Hippocampal formation (tissue), 2 donors: ENCODE measurements around the gene PPP1R8.
A peak's percentile ranks its signal among the peaks of the same experiment; 100 is the strongest.
"Not testable (repeated sequence)": the region's sequence is repeated elsewhere in the genome, so short reads cannot be mapped to it uniquely, and the experiment has no call there.

ENCODE experiments used
- DNase-seq, 2 donors: peaks; one replicate each; lab custom pipeline; 2025; lab: John Stamatoyannopoulos, UW

The PPP1R8 gene

DNA sequence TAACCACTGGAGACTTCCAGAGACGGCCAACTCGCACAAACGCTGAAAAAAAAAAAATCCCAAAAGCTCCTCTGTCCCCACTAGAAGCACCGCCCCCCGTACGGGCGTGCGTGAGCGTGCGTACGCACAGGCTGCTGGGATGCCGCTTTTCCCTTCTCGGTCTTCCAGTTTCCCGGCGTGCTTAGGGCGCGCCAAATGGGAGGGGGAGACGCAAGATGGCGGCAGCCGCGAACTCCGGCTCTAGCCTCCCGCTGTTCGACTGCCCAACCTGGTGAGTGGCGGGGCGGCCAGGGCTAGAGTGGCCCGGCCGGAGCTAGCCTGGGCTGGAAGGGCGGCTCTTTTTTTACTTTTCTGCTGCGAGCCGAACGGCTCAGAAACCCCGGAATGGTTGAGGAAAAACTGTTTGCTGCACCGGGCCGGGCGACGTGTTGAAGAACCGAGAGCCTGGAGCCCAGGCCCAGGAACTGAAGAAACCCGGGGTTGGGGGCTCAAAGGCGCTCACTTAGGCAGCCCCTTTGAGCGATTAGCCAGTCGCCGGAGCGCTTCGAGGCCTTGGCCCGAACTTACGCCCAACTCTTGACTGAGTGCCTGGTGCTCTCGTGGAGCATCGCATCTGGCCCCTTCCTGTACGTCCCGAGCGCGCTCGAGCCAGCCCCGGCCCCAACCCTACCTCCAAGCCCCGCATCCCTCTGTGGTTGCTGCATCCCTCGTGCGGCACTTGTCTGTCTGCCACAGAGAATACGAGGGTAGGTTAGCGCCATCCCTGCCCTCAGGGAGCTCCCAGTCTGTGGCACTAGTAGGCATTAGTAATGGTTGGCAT, at the start of gene PPP1R8:
Gene PPP1R8 (plus strand): TSS at position 162 of the 820 bp plus-strand sequence. CDS start 54 bp downstream, at position 216.
- peak; percentile 91 to 95 for DNase-seq

DNA sequence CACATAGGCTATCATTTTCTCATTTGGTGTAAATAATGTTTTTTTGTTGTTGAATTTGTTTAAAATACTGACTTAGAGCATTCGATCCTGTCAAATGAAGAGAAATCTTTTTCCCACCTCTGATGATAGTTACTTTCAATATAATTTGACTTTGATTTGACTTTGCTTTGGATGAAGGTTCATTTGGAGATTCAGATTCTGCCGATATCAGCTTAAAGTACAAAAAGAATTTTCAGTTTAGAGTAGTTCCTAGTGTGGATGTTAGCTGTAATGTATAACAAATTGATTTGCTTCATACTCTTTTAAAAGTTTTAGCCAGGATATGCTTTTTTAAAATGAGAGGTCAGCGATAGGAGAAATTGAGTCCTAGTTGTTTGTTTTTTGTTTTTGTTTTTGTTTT, 47.6 kb upstream of the PPP1R8 start:
- DNase-seq = no peak

DNA sequence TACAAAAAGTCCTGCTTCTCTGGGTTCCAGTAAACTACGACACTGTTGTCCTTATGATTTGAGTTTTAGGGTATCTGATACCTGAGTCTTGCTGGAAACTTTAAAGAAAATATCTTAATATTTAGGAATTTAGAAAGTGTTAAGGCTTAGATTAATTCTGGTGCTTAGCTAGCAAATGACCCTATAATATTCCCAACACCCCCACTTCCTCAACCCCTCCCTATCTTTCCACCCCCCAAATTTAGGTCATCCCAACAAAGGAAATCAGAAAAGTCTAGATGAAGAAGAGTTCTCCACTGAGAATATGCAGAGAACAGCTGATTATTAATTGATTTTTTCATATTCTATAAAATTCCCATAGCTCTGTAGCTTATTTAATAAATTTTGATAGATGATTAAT, 45.9 kb upstream of the PPP1R8 start:
- no peak for DNase-seq

DNA sequence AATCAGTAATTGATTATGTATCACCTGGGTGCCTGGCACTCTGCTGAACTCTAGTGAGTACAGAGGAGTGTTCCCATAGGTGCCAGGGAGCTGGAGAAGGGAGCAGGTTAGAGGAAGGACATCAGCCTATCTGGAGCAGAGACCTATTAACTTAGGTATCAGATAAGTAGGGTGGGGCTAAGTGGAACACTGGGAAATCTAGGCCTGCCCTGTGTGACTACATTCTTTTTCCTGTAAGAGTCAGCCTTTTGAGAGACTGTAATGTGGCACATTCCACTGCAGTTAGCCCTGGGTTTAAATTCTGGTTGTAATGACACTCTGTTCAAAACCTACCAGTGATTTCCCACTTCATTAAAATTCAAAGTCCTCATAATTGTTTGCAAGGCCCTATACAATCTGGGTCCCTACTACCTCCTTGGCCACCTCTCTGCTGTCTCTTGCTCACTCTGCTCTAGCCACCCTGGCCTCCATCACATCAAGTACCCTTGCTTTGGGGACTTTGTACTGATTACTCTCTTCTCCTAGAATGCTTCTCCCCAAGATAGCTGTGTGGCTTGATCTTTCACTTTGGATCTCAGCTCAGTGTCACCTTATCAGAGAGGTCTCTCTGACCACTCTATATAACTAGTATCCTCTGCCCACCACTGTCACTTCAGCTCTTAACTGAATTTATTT, 44.7 kb upstream of the PPP1R8 start:
- DNase-seq = no peak

DNA sequence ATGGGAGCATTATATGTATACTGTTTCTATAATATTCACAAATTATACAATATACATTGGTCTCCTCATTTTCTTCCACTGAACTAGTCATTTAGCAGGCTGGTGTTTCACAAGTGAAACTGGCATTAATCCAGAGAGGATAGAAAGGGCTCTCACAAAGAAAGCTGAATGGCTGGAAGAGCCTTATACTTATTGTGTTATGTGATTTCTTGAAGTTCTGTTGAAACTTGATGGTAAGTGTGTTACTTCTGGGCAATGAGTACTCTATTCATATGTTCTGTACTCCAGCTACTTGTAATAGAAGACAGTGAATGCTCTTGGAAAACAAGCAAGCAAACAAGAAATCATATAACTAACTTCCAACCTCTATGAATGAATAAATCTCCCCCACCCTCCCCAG, 42.7 kb upstream of the PPP1R8 start:
- no peak for DNase-seq

DNA sequence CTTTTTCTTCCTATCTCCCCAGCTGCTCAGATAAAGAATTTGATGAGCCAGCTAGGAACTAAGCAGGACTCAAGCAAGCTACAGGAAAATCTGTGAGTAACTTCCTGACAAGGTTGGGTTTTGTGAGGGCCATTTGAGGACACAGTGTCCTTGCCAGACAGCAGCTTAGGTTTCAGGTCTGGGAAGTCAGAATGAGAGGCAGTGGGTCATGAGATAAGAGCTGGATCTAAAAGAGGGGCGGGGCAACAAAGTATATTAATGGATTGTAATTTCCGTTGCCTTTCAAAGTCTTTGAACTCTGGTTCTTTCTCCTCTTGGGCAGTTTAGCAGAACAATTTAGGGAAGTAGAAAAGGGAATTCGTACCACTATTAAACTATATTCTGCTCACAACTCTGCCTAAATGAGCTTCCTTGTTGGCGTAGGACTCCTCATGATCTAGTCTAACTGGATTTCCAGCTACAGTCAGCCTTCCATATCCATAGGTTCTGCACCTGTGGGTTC, 41.0 kb upstream of the PPP1R8 start:
- DNase-seq = no peak

DNA sequence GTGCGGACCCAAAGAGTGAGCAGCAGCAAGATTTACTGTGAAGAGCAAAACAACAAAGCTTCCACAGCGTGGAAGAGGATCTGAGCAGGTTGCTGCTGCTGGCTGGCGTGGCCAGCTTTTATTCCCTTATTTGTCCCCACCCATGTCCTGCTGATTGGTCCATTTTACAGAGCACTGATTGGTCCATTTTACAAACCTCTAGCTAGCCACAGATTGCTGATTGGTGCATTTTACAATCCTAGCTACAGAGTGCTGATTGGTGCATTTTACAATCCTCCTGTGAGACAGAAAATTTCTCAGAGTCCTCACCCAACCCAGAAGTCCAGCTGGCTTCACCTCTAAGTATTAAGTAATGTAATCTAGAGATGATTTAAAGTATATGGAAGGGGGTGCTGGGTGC, 40.3 kb upstream of the PPP1R8 start:
- DNase-seq = not testable (repeated sequence)

DNA sequence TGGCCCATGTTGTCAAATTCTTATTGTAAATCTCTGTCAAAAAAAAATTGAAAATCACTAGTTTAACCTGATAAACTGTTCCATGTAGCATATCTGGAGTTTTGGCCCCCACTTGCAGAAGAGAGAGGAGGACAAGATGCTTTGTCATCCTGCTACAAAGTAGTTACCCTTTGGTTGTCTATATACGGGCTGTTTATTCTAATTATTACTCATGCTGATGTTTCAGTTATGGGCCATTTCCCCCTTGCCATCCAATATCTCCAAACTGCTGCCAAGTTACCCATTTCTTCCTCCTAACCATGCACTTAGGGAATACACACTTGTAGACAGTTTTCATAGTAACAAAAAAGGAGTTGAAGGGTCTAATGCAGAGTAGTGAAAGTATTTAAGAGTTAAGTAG, 35.0 kb upstream of the PPP1R8 start:
- DNase-seq = no peak

DNA sequence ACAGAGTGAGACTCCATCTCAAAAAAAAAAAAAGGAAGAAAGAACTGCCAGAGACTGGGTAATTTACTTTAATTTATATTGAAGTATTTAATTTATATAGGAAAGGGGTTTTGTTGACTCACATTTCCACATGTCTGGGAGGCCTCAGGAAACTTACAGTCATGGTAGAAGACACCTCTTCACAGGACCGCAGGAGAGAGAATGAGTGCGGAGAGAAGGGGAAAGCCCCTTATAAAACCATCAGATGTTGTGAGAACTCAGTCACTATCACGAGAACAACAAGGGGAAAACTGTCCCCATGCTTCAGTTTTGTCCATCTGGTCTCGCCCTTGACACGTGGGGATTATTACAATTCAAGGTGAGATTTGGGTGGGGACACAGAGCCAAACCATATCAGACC, 25.8 kb upstream of the PPP1R8 start:
- no peak for DNase-seq

DNA sequence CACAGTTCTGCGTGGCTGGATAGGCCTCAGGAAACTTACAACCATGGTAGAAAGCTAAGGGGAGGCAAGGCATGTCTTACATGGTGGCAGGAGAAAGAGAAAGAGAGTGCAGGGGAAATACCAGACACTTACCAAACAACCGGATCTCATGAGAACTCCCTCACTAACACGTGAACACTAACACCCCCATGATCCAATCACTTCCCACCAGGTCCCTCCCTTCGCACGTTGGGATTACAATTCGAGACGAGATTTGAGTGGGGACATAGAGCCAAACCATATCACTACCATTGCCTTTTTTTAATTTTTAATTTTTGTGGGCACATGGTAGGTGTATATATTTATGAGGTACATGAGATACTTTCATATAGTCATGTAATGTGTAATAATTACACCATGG, 23.8 kb upstream of the PPP1R8 start:
- no peak for DNase-seq

DNA sequence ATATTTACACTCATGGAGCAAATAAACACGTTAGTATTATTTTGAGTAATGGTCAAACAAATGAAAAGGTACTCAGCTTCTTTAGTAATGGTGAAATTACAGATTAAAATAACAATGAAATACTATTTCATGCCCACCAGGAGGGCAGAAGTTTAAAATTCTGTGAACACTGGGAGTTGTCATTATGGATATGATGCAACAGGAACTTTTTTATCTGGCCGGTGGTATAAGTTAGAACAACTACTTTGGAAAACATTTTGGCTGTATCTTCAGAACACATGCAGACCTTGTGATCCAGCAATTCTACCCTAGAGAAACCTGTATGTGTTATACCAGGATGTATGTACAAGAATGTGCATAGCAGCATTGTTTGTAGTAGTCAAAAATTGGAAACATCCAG, 23.2 kb upstream of the PPP1R8 start:
- no peak for DNase-seq

DNA sequence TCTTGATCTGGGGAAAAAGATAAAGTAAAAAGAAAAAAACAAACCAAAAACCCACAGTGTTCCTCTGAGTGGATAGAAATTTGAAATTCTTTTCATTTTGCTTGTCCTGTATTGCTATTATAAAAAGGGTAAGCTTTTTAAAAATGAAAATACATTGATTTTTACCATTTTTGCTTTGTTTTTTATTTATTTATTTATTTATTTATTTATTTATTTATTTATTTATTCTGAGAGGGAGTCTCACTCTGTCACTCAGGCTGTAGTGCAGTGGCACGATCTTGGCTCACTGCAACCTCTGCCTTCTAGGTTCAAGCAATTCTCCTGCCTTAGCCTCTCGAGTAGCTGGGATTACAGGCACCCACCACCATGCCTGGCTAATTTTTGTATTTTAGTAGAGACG, 22.5 kb upstream of the PPP1R8 start:
- DNase-seq = not testable (repeated sequence)

DNA sequence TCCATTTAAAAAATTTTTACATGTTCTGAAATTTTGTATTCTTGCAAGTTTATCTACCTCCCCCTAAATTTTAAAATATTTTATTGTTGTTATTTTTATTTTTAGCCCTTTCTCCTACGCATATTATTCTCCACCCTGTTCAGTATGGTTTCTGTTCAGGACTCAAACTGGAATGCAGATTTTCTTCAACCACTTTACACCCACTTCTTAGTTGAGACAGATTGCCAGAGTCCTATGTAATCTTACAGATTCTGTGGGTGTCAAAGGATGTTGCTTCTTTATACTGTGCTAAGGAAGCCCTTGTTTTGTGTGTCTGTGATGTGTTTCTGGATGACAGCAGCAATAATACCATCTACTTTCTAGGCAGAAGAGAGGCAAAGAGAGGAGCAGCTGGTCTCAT, 20.7 kb upstream of the PPP1R8 start:
- peak in 1 of 2 donors; percentile 5 for DNase-seq

DNA sequence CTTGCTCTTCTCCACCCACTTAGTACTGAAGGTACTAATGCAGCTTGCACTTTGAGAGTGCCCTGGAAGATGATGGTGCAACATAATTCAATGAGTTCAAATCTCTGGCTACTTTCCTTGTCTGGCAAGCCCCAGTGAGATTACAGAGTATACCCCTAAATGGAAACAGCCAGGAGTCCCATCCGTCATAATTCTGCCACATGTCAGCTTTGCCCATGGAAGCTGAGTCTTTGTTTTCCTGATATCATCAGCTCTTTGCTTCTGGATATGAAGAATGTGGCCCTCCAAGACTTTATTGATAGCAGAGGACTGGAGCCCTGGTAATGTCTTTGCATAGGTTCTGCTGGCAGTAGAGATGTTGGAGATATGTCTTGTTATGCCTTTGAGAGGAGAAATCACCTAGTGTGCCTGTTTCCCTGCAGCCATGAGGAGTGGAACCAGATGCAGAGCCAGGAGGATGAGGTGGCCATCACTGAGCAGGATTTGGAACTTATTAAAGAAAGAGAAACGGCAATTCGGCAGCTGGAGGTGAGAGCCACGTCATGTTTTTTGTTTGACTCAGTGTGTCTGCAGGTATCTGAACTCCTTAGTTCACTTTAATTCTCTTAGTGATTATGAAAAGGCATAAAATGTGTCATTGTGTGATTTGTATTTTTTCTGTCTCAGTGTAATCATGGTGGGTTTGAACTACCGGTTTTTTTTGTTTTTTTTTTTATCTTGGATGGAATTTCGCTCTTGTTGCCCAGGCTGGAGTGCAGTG, 18.7 kb upstream of the PPP1R8 start:
- DNase-seq = no peak

DNA sequence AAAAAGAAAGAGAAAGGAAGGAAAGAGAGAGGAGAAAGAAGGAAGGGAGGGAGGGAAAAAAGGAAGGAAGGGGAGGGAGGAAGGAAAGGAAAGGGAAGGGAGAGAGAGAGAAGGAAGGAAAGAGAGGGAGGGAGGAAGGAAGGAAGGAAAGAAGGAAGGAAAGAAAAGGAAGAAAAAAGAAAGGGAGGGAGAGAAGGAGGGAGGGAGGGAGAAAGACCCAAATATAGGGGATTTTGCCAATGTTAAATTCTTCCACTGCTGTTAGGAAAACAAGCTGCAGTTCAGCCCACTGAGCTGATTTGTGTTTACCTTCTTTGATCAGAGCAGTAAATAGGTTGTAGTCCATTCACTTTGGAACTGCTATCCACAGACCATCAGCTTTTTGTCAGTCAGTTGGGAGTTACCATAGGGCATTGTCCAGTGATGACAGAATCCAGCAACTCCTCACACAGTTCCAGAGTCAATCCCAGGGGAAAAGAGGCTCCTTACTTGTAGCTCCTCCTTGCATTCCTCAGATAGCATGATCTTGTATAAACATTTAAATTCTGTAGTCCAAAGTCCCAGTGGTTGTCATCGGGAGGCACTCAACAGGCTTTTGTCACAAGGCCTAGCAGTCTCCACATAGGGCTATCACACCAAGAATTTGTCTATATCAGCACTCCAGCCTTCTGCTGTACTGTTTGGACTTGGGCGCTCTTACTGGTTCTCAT, 13.5 kb upstream of the PPP1R8 start:
- no peak for DNase-seq

DNA sequence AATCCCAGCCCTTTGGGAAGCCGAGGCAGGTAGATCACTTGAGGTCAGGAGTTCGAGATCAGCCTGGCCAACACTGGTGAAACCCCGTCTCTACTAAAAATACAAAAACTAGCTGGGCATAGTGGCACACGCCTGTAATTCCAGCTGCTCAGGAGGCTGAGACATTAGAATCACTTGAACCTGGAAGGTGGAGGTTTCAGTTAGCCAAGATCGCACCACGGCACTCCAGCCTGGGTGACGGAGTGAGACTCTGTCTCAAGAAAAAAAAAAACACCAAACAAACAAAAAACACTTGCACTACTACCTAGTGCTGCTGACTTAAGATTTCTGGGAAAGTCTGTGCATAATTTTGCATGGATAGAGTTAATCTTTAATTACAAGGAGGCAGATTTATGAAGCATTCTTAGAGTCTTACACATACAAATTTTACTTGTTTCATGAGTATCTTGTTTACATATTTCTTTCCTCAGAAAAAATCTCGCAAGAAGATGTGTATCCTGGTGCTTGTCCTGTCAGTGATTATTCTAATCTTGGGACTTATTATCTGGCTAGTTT, 8.7 kb upstream of the PPP1R8 start:
- no peak for DNase-seq

DNA sequence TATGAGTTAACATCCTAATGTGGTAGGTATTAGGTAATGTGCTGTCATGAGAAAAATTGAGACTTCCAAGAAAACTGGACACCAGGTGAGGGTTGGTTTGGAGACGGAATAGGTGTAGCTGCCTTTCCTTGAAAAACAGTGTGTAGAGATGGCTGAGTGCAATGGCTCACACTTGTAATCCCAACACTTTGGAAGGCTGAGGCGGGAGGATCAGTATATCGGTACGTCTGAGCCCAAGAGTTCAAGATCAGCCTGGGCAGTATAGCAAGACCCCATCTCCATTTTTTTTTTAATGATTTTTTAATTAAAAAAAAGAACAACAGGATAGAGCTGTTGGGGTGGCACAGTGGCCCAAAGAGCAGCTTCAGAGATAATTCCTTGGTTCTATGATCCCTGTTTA, 6.8 kb upstream of the PPP1R8 start:
- DNase-seq = no peak

DNA sequence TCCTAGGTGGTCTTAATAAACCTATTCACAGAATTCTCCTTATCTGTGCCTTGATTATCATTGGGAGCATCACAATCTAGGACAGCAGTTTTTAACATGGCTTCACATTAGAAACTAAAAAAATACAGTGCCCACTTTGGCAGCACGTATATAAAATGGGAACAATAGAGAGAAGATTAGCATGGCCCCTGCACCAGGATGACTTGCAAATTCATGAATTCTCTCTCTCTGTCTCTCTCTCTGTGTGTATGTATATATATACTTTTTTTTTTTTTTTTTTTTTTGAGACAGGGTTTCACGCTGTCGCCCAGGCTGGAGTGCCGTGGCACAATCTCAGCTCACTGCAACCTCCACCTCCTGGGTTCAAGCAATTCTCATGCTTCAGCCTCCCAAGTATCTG, 6.2 kb upstream of the PPP1R8 start:
- no peak for DNase-seq

DNA sequence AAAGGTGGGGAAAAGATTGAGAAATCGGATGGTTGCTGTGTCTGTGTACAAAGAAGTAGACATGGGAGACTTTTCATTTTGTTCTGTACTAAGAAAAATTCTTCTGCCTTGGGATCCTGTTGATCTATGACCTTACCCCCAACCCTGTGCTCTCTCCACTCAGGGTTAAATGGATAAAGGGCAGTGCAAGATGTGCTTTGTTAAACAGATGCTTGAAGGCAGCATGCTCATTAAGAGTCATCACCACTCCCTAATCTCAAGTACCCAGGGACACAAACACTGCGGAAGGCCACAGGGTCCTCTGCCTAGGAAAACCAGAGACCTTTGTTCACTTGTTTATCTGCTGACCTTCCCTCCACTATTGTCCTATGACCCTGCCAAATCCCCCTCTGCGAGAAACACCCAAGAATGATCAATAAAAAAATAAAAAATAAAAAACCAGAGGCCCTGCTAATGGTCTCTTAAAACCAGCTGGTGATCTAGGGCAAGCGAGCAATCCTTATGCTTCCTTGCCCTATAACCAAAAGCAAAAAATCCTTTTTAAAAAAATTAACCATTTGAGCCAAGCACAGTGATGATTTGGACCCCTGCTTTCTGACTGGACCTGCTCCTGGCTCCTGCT, 1.1 kb upstream of the PPP1R8 start:
- DNase-seq = not testable (repeated sequence)

DNA sequence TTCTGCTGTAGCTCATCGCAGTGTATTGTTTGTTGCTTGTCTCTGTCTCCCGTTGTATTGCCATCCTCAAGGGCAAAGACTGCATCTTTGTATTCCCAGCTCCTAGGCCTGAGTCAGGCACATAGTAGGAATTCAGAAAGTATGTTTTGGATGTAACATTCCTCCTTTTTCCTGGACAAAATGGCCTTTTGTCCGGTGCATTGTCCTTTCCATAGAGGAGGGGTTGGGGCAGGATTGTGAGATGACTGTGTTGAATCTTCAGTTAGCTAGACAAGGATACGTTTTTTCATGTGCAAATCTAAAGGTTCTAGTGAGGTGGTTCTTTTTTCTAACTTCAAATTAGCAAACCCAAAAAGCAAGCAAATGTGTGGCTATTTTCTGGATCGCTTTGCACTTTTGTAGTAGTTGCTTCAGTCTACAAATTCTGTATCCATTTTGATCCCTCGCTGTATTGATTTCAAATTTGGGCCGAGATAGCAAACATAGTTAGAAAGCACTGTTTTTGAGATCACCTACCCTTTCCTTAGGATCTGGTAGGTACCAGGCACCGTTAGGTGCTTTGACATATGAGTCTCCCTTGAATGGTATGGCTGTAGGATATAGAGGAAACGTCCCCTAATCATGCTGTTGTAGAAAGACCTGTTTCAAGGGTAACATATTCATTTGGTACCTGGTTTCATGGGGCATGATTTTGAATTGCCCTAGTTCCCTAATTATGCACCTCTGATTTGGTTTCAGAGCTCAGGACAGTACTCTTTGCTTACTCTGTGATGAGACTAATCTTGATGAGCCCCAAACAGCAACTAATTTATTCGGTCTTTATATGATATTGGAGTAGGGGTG, 1.2 kb downstream of the PPP1R8 start:
- DNase-seq = no peak
